Measurements from ENCODE around the gene ABCC9.
"Not testable (repeated sequence)": the region's sequence is repeated elsewhere in the genome, so short reads cannot be mapped to it uniquely, and the experiment has no call there.

ABCC9 gene

GRCh38 chr12:21933656-21934055 is 7.6 kb downstream of the ABCC9 start:
- DNase-seq, result no peak

GRCh38 chr12:21929972-21930371 is 11.3 kb downstream of the ABCC9 start:
- not testable (repeated sequence) for DNase-seq

- no peak for DNase-seq
These were observed 15.8 kb downstream of the ABCC9 start for GRCh38 chr12:21925296-21925913.

- no peak for DNase-seq
These were observed 19.8 kb downstream of the ABCC9 start for GRCh38 chr12:21921436-21921835.

GRCh38 chr12:21918456-21918855 is 22.8 kb downstream of the ABCC9 start:
- no peak for DNase-seq

- DNase-seq, result no peak
These were observed 27.4 kb downstream of the ABCC9 start for GRCh38 chr12:21913823-21914222.

- no peak for DNase-seq
These were observed 28.9 kb downstream of the ABCC9 start for GRCh38 chr12:21912318-21912717.

GRCh38 chr12:21911832-21912231 is 29.4 kb downstream of the ABCC9 start:
- DNase-seq, result no peak

- no peak for DNase-seq
These were observed 30.6 kb downstream of the ABCC9 start for GRCh38 chr12:21910657-21911056.

GRCh38 chr12:21907948-21908837 is 33.0 kb downstream of the ABCC9 start:
- DNase-seq, result no peak

GRCh38 chr12:21906919-21907493 is 34.2 kb downstream of the ABCC9 start:
- no peak for DNase-seq

GRCh38 chr12:21899532-21899931 is 41.7 kb downstream of the ABCC9 start:
- DNase-seq, result not testable (repeated sequence)

GRCh38 chr12:21895651-21896050 is 45.6 kb downstream of the ABCC9 start:
- DNase-seq, result no peak

GRCh38 chr12:21894792-21895595 is 46.2 kb downstream of the ABCC9 start:
- DNase-seq, result no peak

- DNase-seq, result no peak
These were observed 47.3 kb downstream of the ABCC9 start for GRCh38 chr12:21893924-21894323.

GRCh38 chr12:21892341-21892740 is 48.9 kb downstream of the ABCC9 start:
- no peak for DNase-seq

GRCh38 chr12:21891751-21892217 is 49.4 kb downstream of the ABCC9 start:
- DNase-seq, result no peak

- no peak for DNase-seq
These were observed 52.9 kb downstream of the ABCC9 start for GRCh38 chr12:21888276-21888863.

GRCh38 chr12:21884936-21885335 is 56.3 kb downstream of the ABCC9 start:
- no peak for DNase-seq

- no peak for DNase-seq
These were observed 58.6 kb downstream of the ABCC9 start for GRCh38 chr12:21882635-21883034.

GRCh38 chr12:21881965-21882364 is 59.3 kb downstream of the ABCC9 start:
- DNase-seq, result no peak

- DNase-seq, result no peak
These were observed 61.9 kb downstream of the ABCC9 start for GRCh38 chr12:21879312-21879711.

All from activated CD4-positive, alpha-beta T cell treated with anti-CD3 and anti-CD28 coated beads, Interleukin-2, amount 50 U/mL, for 48 hours (primary cell).